ENCODE results near the gene CASTOR1. TPM values are rescaled to one million over a fixed set of nuclear protein-coding genes. Genes with fewer than 3 reads are reported as not detected.

CASTOR1 gene
- total RNA-seq, 2 donors from 2014 or later = 19.2 to 19.5 TPM

GRCh38 chr22:30301995-30302809 lies 12.9 kb upstream of the CASTOR1 start:
- Histone ChIP-seq H3K27ac (ENCODE audit: low read depth, low read length) (no peak overlapping the region), H3K9me3 (ENCODE audit: control insufficient read depth, low read length) (no peaks in the 10 kb centered on the region), H3K9ac (ENCODE audit: extremely low read depth, low read length, poor library complexity, severe bottlenecking) (no peak overlapping the region), H3K27me3 (ENCODE audit: control insufficient read depth, insufficient read depth, low read length, poor library complexity, severe bottlenecking) (no peaks in the 10 kb centered on the region), H3K36me3 (ENCODE audit: control insufficient read depth, insufficient read depth, low read length) (peaks cover 12% of the 10 kb centered on the region), H3K4me3 (ENCODE audit: low read length) (no peak overlapping the region), H3K4me1 (ENCODE audit: control insufficient read depth, insufficient read depth, low read length) (no peaks in the 10 kb centered on the region)
- no peak for TF ChIP-seq CTCF (conservative IDR thresholded peaks at IDR 0.05)
- H3K9me3 Mint-ChIP-seq = no peaks in the 10 kb centered on the region
- no peak for DNase-seq
- H3K27me3 Mint-ChIP-seq (ENCODE audit: insufficient read depth) = no peaks in the 10 kb centered on the region
- H3K27ac Mint-ChIP-seq = no peak overlapping the region
- H3K4me3 Mint-ChIP-seq = no peak overlapping the region
- no peaks in the 10 kb centered on the region for H3K4me1 Mint-ChIP-seq
- 91 to 100% methylated on average over 2 to 9 of the region's 9 CpGs for WGBS, 2 experiments (ENCODE audit: insufficient coverage in 1 of 2, insufficient read length in 1 of 2)
- peaks cover 15% of the 10 kb centered on the region for H3K36me3 Mint-ChIP-seq (ENCODE audit: low read depth)

- no peak overlapping the region for H3K4me3 ChIP-seq (ENCODE audit: low read length)
- Mint-ChIP-seq H3K36me3 (ENCODE audit: low read depth) (peaks cover 16% of the 10 kb centered on the region), H3K27me3 (ENCODE audit: insufficient read depth) (no peaks in the 10 kb centered on the region), H3K27ac (no peak overlapping the region), H3K9me3 (no peaks in the 10 kb centered on the region), H3K4me3 (no peak overlapping the region), H3K4me1 (no peaks in the 10 kb centered on the region)
- H3K9ac ChIP-seq (ENCODE audit: extremely low read depth, low read length, poor library complexity, severe bottlenecking) = no peak overlapping the region
- no peaks in the 10 kb centered on the region for H3K9me3 ChIP-seq (ENCODE audit: control insufficient read depth, low read length)
- 83 to 91% methylated on average over 8 to 13 of the region's 13 CpGs for WGBS, 2 experiments (ENCODE audit: insufficient coverage in 1 of 2, insufficient read length in 1 of 2)
- no peak for TF ChIP-seq CTCF (conservative IDR thresholded peaks at IDR 0.05)
- no peaks in the 10 kb centered on the region for H3K27me3 ChIP-seq (ENCODE audit: control insufficient read depth, insufficient read depth, low read length, poor library complexity, severe bottlenecking)
- DNase-seq = no peak
- H3K36me3 ChIP-seq (ENCODE audit: control insufficient read depth, insufficient read depth, low read length) = peaks cover 12% of the 10 kb centered on the region
- H3K27ac ChIP-seq (ENCODE audit: low read depth, low read length) = no peak overlapping the region
- no peaks in the 10 kb centered on the region for H3K4me1 ChIP-seq (ENCODE audit: control insufficient read depth, insufficient read depth, low read length)
Measured at GRCh38 chr22:30299322-30299721, 10.0 kb upstream of the CASTOR1 start.

- H3K9me3 ChIP-seq (ENCODE audit: control insufficient read depth, low read length) = no peaks in the 10 kb centered on the region
- Mint-ChIP-seq H3K4me3 (no peak overlapping the region), H3K9me3 (no peaks in the 10 kb centered on the region), H3K27me3 (ENCODE audit: insufficient read depth) (no peaks in the 10 kb centered on the region), H3K27ac (no peak overlapping the region), H3K4me1 (no peaks in the 10 kb centered on the region), H3K36me3 (ENCODE audit: low read depth) (peaks cover 22% of the 10 kb centered on the region)
- H3K27ac ChIP-seq (ENCODE audit: low read depth, low read length) = no peak overlapping the region
- TF ChIP-seq CTCF (conservative IDR thresholded peaks at IDR 0.05) = no peak
- H3K36me3 ChIP-seq (ENCODE audit: control insufficient read depth, insufficient read depth, low read length) = peaks cover 12% of the 10 kb centered on the region
- no peak overlapping the region for H3K9ac ChIP-seq (ENCODE audit: extremely low read depth, low read length, poor library complexity, severe bottlenecking)
- WGBS, 2 experiments (ENCODE audit: insufficient coverage in 1 of 2, insufficient read length in 1 of 2) = 89 to 98% methylated on average over 8 to 9 of the region's 9 CpGs
- DNase-seq = no peak
- H3K4me1 ChIP-seq (ENCODE audit: control insufficient read depth, insufficient read depth, low read length) = no peaks in the 10 kb centered on the region
- no peak overlapping the region for H3K4me3 ChIP-seq (ENCODE audit: low read length)
- no peaks in the 10 kb centered on the region for H3K27me3 ChIP-seq (ENCODE audit: control insufficient read depth, insufficient read depth, low read length, poor library complexity, severe bottlenecking)
Measured at GRCh38 chr22:30297991-30298701, 8.8 kb upstream of the CASTOR1 start.

Measured in endodermal cell (in vitro differentiated cells).